Activated CD4-positive, CD25-positive, alpha-beta regulatory T cell (primary cell): Measurements from ENCODE around the gene LRRC49.
"Not testable (repeated sequence)": the region's sequence is repeated elsewhere in the genome, so short reads cannot be mapped to it uniquely, and the experiment has no call there.

Experiments used
- DNase-seq, 4 experiments: peaks; one replicate each; lab custom pipeline; 2025; lab: John Stamatoyannopoulos, UW

Gene LRRC49

GRCh38 chr15:70892002-70892911, at the start of gene LRRC49, which contains the start of gene THAP10:
LRRC49 (plus strand) TSS chr15:70892826; CDS start chr15:70892895, 69 bp downstream.
THAP10 (minus strand) TSS chr15:70892433; CDS start chr15:70892272, 161 bp downstream.
- DNase-seq: no peak

- no peak for DNase-seq
Observed at GRCh38 chr15:70845602-70846360, 46.8 kb upstream of the LRRC49 start.

DNA sequence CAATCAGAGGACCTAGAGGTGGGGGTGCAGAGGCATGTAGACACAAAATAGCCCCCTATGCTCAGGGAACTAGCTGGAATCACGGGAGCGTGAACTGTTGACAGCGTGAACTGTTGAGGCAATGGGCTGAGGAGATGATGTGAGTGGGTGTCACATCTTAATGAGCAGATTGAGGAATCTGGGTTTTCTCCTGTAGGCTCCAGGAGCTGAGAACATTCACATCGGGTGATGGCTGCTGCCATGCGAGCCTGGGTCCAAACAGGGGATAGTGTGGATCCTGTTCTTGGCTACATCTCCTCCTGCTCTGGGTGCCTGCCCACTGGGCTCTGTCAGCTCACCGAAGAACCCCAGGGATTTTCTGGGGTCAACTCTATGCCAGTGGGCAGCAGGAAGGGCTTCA, 40.7 kb upstream of the LRRC49 start:
- DNase-seq: no peak

DNA sequence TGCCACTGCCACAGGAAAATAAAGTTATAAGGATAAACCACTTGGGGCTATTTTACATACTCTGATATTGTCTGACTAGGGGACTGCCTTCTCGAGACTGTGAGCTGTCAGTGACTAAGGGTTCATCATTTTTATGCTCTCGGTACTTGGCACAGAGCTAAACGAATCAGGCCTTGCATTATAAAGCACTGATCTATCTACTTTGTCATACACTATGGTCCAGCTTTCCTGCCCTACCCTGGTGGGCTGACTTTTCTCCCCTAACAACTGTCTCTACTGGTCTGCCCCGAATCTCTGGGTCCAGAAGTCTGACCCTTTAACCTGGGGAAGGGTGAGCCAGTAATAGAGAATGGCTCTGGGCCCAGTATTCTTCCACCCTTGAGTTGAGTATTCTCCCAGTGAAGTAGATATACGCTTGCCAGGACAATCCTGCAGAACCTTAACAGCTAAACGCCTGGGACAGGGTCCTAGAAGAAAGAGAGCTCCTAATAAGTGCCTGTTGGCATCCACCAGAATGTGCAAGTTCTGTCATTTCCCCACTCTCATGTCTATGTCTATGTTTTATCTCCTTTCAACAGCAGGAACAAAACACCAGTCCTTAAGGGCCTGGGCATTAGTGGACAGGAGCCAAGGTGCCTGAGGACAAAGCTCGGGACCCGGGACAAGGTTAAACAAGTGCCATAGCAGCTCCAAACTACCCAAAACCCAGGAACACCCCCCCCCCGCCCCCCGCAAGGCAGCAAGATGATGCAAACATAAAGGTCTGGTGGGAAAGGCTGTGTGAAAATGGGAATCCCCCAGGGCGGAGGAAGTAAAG, 39.9 kb upstream of the LRRC49 start:
- DNase-seq: no peak

DNA sequence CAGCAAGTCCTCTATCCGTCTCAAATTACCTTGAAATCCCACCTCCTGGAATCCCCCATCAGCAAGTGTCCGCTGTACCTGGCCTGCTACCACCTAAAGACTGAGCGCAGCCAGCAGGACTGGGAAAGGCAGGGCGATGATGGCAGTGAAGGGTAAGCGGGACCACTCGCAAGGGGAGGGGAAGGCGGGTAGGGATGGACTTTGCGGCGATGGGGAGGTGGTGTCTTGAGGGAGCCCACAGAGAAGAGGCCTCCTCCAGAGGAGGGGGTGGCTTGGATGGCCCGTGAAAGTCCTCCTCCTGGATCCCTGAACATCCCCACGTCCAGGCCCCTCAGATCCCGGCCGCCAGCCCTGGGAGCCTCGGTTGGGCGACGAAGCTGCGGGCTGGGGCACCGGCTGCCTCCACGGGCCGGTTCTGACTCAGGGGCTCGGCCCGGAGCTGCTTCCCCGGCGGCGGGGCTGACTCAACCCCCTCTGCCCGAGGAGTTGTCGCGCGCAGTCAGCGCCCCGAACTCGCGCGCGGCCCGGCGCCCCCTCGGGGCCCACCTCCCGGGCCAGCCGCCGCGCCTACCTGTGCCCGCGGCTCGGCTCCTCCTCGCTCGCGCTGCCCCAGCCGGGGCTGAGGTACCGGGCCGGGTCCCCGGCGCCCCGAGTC, 39.2 kb upstream of the LRRC49 start:
- DNase-seq: no peak

GRCh38 chr15:70853973-70854665, 38.5 kb upstream of the LRRC49 start, which contains the start of gene LARP6:
LARP6 (minus strand) TSS chr15:70854157; CDS start chr15:70854088, 69 bp downstream.
- no peak for DNase-seq

DNA sequence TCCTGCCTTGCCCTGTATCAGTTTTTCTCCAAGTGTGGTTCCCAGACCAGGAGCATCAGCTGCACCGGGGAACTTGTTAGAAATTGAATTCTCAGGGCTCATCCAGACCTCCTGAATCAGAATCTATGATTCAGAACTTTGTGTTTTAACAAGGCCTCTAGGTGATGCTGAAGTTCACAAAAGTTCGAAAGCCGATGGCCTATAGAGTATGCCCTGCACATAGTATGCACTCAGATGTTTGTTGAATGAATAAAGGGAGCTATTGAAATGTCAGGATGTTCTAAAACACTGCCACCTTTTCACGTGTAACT, 38.0 kb upstream of the LRRC49 start:
- DNase-seq: no peak

- DNase-seq: no peak
Observed at GRCh38 chr15:70855764-70856163, 36.9 kb upstream of the LRRC49 start.

GRCh38 chr15:70856177-70856883, 36.3 kb upstream of the LRRC49 start:
- no peak for DNase-seq

- DNase-seq: no peak
Observed at GRCh38 chr15:70856884-70857561, 35.6 kb upstream of the LRRC49 start.

- no peak for DNase-seq
Observed at GRCh38 chr15:70857562-70858285, 34.9 kb upstream of the LRRC49 start.

DNA sequence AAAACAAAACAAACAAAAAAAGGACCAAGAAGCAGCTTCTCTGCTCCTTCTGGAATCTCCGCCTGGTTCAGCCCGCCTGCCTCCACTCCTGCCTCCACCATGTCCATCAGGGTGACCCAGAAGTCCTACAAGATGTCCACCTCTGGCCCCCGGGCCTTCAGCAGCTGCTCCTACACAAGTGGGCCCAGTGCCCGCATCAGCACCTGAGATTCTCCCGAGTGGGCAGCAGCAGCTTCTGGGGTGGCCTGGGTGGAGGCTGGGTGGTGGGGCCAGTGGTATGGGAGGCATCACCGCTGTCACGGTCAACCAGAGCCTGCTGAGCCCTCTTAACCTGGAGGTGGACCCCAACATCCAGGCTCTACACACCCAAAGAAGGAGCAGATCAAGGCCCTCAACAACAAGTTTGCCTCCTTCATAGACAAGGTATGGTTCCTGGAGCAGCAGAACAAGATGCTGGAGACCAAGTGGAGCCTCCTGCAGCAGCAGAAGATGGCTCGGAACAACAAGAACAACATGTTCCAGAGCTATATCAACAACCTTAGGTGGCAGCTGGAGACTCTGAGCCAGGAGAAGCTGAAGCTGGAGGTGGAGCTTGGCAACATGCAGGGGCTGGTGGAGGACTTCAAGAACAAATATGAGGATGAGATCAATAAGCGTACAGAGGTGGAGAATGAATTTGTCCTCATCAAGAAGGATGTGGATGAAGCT, 33.9 kb upstream of the LRRC49 start:
- DNase-seq: not testable (repeated sequence)

DNA sequence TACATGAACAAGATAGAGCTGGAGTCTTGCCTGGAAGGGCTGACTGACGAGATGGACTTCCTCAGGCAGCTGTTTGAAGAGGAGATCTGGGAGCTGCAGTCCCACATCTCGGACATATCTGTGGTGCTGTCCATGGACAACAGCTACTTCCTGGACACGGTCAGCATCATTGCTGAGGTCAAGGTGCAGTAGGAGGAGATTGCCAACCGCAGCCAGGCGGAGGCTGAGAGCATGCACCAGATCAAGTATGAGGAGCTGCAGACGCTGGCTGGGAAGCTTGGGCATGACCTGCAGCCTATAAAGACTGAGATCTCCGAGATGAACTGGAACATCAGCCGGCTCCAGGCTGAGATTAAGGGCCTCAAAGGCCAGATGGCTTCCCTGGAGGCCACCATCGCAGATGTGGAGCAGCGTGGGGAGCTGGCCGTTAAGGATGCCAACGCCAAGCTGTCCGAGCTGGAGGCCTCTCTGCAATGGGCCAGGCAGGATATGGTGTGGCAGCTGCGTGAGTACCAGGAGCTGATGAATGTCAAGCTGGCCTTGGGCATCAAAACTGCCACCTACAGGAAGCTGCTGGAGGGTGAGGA, 33.2 kb upstream of the LRRC49 start:
- no peak for DNase-seq

GRCh38 chr15:70859998-70860397, 32.6 kb upstream of the LRRC49 start:
- DNase-seq: no peak

DNA sequence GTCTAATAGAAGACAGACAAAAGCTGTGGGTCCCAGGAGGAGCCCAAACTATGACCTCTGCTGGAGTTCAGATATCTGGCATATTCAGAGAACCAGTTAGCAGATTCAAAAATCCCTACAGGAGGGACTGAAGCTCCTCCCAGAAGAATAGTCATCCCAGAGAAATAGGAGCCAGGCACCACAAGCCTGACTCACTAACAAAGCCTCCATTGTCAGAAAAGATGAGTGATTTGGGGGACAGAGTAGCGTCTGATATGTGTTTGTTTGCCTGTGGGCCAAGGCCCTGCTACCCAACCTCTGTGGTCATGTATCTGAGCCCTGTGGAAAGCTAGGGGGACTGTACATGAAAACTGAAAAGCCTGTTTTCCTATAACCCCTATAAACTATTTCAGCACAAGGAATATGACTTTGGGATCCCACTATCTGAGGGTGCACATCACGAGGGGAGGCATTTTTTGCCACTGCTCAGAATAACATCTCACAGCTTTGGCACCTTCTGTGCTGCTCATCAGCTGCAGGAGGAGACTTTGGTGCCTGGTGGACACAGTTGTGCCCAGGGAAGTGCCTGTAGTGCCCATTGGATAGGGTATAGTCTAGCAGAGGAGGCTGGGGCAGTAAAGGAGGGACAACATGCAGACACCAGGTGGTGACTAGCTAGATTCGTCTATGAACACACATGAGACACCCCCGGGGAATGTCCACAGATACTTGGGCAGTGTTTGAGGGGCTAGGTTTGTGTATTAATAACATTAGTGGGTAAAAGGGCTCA, 29.0 kb upstream of the LRRC49 start:
- no peak for DNase-seq

DNA sequence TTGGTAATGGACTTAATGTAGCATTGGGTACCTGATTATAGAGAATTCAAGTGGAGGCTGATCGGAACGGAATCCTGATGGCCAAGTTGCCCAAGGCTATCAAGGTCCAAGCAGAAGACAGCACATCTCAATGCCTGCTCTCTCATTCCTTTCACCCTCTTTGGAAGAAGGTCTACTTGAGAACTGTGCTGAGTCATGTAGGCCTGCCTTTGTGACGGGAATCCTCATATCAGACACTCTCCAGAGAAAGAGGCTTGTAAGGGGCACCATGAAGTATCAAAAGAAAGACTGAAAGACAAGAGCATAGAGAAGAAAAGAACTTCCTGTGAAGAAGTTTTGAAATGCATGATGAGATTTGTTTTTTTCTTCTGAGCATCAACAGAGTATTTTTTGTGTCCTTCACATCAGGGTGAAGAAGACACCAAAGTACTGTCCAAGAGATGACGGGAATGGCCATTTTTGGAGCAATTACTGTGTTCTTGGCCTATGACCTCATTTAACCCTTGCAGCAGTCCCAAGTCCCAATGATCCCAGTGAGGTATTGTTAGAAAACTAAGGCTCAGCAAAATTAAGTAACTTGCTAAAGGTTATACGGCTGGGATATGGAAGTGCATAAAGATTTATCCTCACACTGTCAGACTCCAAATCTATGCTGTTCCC, 25.5 kb upstream of the LRRC49 start:
- DNase-seq: no peak
